ENCODE measurements around the gene THAP5.

- TF ChIP-seq CTCF (IDR thresholded peaks at IDR 0.05 in 8 of 11, conservative IDR thresholded peaks at IDR 0.05 in 3 of 11) (no peak), POLR2A (IDR thresholded peaks at IDR 0.05) (no peak), POLR2AphosphoS5 (IDR thresholded peaks at IDR 0.05) (no peak)
These were observed 35.8 kb downstream of the THAP5 start for GRCh38 chr7:108533712-108534111.
